OCI-LY1 (cell line): ENCODE data around the gene TSC22D1.
"Not testable (repeated sequence)": the region's sequence is repeated elsewhere in the genome, so short reads cannot be mapped to it uniquely, and the experiment has no call there.

Source experiments
- H2AFZ ChIP-seq: fragments of 200-600 bp; sonication (generic), shearing (Covaris generic); 2 replicates; pipeline ENCODE4 v1.6.0; 2014; ENCODE audit warnings: antibody characterized with exemption, mild to moderate bottlenecking, low read length
- H3F3A ChIP-seq: fragments of 200-600 bp; sonication (generic), shearing (Covaris generic); 2 replicates; pipeline ENCODE4 v1.6.0; 2014; ENCODE audit warnings: mild to moderate bottlenecking, antibody characterized with exemption, low read length, moderate library complexity; ENCODE audit not compliant: insufficient read depth
- H3K27ac ChIP-seq: fragments of 200-600 bp; sonication (generic); 2 replicates; pipeline ENCODE4 v1.5.1; 2014; ENCODE audit warnings: low read length, mixed run types, mild to moderate bottlenecking, low read depth; ENCODE audit not compliant: poor library complexity, severe bottlenecking
- H3K27me3 ChIP-seq: fragments of 200-600 bp; sonication (generic); 2 replicates; pipeline ENCODE4 v1.6.0; 2014; ENCODE audit warnings: antibody characterized with exemption, mild to moderate bottlenecking, low read length, moderate library complexity; ENCODE audit not compliant: insufficient read depth
- H3K36me3 ChIP-seq: fragments of 200-600 bp; sonication (generic); 2 replicates; pipeline ENCODE4 v1.6.1; 2014; ENCODE audit warnings: mild to moderate bottlenecking, antibody characterized with exemption, low read length, moderate library complexity, mixed read lengths; ENCODE audit not compliant: insufficient read depth
- H3K4me1 ChIP-seq: fragments of 200-600 bp; sonication (generic); 2 replicates; pipeline ENCODE4 v1.5.1; 2014; ENCODE audit warnings: mild to moderate bottlenecking, low read length, moderate library complexity; ENCODE audit not compliant: insufficient read depth, severe bottlenecking
- H3K4me2 ChIP-seq: fragments of 200-600 bp; sonication (generic), shearing (Covaris generic); 2 replicates; pipeline ENCODE4 v1.6.1; 2014; ENCODE audit warnings: low read length
- H3K4me3 ChIP-seq: fragments of 200-600 bp; sonication (generic); 2 replicates; pipeline ENCODE4 v1.5.1; 2014; ENCODE audit warnings: low read length, low read depth, mild to moderate bottlenecking, mixed read lengths; ENCODE audit not compliant: poor library complexity, severe bottlenecking
- H3K79me2 ChIP-seq: fragments of 200-600 bp; shearing (Covaris generic); 2 replicates; pipeline ENCODE4 v1.6.1; 2016; ENCODE audit warnings: mixed run types, low read length, mixed read lengths; ENCODE audit not compliant: insufficient read depth
- H3K9ac ChIP-seq: fragments of 200-600 bp; sonication (generic), shearing (Covaris generic); 2 replicates; pipeline ENCODE4 v1.6.1; 2014; ENCODE audit warnings: mild to moderate bottlenecking, low read length, mixed read lengths
- H3K9me2 ChIP-seq: fragments of 200-600 bp; sonication (generic), shearing (Covaris generic); 2 replicates; pipeline ENCODE4 v1.6.1; 2014; ENCODE audit warnings: low read depth, mild to moderate bottlenecking, low read length, mixed read lengths
- H3K9me3 ChIP-seq: fragments of 200-600 bp; shearing (Covaris generic); 2 replicates; pipeline ENCODE4 v1.6.1; 2014; ENCODE audit warnings: low read length, mixed read lengths
- H4K20me1 ChIP-seq: fragments of 200-600 bp; sonication (generic), shearing (Covaris generic); 2 replicates; pipeline ENCODE4 v1.6.0; 2016; ENCODE audit warnings: mild to moderate bottlenecking, low read length; ENCODE audit not compliant: insufficient read depth
- EZH2 ChIP-seq: fragments of 200-600 bp; sonication (generic), shearing (Covaris generic); IDR thresholded peaks from 2 replicates; pipeline ENCODE4 v1.8.0; 2017; ENCODE audit warnings: borderline replicate concordance, mixed run types, mild to moderate bottlenecking, antibody characterized with exemption, low read length, moderate library complexity, mixed read lengths
- TF ChIP-seq, protein P1 (sequence below): fragments of 200-600 bp; sonication (generic), shearing (Covaris generic); IDR thresholded peaks from 2 replicates; pipeline ENCODE4 v1.5.1; 2017; ENCODE audit warnings: mild to moderate bottlenecking, antibody characterized with exemption, low read length, moderate library complexity, mixed read lengths

Gene TSC22D1

DNA sequence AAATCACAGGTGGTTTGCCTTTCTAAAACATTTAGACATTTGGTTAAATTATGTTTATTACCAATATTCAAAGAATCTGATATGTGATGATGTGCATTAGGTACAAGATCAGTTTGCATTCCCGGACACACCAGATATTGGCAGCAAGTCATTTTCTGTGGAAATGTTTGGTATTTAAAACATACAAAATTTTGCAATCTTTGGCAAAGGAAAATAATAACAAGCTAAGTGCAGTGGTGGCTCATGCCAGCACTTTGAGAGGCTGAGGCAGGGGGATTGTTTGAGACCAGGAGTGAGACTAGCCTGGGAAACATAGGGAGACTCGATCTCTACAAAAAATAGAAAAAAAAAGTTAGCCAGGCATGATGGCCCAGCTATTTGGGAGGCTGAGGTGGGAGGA, 29.1 kb upstream of the TSC22D1 start:
- no peaks in the 10 kb centered on the region for H3K27me3 ChIP-seq
- H3K79me2 ChIP-seq, result no peaks in the 10 kb centered on the region
- no peaks in the 10 kb centered on the region for H4K20me1 ChIP-seq
- H3K9me3 ChIP-seq, result no peaks in the 10 kb centered on the region
- no peaks in the 10 kb centered on the region for H3K9me2 ChIP-seq
- H3F3A ChIP-seq, result no peaks in the 10 kb centered on the region
- TF ChIP-seq, protein P1, sequence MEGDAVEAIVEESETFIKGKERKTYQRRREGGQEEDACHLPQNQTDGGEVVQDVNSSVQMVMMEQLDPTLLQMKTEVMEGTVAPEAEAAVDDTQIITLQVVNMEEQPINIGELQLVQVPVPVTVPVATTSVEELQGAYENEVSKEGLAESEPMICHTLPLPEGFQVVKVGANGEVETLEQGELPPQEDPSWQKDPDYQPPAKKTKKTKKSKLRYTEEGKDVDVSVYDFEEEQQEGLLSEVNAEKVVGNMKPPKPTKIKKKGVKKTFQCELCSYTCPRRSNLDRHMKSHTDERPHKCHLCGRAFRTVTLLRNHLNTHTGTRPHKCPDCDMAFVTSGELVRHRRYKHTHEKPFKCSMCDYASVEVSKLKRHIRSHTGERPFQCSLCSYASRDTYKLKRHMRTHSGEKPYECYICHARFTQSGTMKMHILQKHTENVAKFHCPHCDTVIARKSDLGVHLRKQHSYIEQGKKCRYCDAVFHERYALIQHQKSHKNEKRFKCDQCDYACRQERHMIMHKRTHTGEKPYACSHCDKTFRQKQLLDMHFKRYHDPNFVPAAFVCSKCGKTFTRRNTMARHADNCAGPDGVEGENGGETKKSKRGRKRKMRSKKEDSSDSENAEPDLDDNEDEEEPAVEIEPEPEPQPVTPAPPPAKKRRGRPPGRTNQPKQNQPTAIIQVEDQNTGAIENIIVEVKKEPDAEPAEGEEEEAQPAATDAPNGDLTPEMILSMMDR, result no peak
- H3K9ac ChIP-seq, result no peak overlapping the region
- no peaks in the 10 kb centered on the region for H3K36me3 ChIP-seq
- H3K4me2 ChIP-seq, result no peak overlapping the region
- no peak overlapping the region for H2AFZ ChIP-seq
- no peak overlapping the region for H3K27ac ChIP-seq
- H3K4me1 ChIP-seq, result no peaks in the 10 kb centered on the region
- no peak overlapping the region for H3K4me3 ChIP-seq

DNA sequence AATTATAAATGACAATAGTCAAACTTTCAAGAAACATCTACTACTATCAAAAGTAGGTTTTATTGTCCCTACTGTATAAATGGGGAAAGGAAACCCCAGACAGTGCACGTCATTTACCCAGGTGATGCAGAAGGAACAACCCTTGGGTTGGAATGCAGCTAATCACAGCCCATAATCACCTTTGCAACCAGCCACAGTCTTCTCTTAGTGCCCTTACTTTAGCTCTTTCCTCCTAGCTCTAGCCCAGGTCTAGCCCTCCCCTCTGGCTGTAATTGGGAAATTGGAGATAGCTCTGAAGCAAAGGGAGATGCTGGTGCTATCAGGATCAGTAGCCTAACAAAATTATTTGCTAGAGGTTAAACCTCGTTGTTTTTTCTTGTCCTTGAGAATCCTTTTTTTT, 25.5 kb upstream of the TSC22D1 start:
- Histone ChIP-seq H2AFZ (no peak overlapping the region), H3K4me3 (no peak overlapping the region), H4K20me1 (no peaks in the 10 kb centered on the region), H3K9ac (no peak overlapping the region), H3K4me2 (no peak overlapping the region), H3F3A (no peaks in the 10 kb centered on the region), H3K4me1 (no peaks in the 10 kb centered on the region), H3K79me2 (no peaks in the 10 kb centered on the region), H3K9me3 (no peaks in the 10 kb centered on the region), H3K27me3 (no peaks in the 10 kb centered on the region), H3K27ac (no peak overlapping the region), H3K9me2 (no peaks in the 10 kb centered on the region), H3K36me3 (no peaks in the 10 kb centered on the region)
- TF ChIP-seq, protein P1, result no peak
- no peak for TF ChIP-seq EZH2

DNA sequence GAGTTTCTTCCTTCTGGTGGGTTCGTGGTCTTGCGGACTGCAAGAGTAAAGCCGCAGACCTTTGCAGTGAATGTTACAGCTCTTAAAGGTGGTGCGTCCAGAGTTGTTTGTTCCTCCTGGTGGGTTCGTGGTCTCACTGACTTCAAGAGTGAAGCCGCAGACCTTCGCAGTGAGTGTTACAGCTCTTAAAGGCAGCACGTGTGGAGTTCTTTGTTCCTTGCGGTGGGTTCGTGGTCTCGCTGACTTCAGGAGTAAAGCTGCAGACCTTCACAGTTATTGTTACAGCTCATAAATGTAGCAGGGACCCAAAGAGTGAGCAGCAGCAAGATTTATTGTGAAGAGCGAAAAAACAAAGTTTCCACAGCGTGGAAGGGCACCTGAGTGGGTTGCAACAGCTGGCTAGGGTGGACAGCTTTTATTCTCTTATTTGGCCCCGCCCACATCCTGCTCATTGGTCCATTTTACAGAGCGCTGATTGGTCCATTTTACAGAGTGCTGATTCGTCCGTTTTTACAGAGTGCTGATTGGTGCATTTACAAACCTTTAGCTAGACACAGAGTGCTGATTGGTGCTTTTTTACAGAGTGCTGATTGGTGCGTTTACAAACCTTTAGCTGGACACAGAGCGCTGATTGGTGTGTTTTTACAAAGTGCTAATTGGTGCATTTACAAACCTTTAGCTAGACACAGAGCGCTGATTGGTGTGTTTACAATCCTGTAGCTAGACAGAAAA, 17.9 kb upstream of the TSC22D1 start:
- not testable (repeated sequence) for H3K36me3 ChIP-seq, H3K79me2 ChIP-seq, H3K9me2 ChIP-seq, H3K4me3 ChIP-seq, H3K27ac ChIP-seq, H3K9ac ChIP-seq, H3K9me3 ChIP-seq, H3K4me1 ChIP-seq, H3K27me3 ChIP-seq, H4K20me1 ChIP-seq, H3F3A ChIP-seq, H3K4me2 ChIP-seq, H2AFZ ChIP-seq

DNA sequence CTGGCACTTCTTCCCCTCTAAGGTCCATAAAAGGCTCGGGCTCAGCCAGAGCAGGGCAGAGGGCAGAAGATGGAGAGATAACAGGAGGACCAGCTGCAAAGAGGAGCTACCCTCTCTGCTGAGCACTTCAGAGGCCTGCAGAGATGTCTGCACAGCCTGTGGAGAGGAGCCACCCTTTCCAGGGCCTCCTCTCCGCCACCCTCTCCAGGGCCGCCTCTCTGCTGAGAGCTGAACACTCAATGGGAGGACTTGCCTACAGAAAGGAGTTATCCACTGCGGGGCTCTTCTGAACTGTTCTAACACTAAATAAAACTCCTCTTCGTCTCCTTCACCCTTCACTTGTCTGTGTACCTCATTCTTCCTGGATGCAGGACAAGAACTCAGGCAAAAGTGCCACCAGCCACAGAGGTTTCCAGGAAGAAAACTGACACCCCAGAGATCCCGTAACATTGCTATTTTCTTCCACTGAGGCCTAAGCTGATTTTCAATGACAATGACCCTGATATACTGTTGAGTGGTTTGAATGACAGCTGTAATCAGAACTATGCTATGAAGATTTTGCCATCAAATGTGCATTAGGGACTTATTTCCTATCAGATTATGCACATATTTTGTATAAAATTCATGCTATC, 16.2 kb upstream of the TSC22D1 start:
- no peaks in the 10 kb centered on the region for H3K9me2 ChIP-seq
- no peak overlapping the region for H3K27ac ChIP-seq
- H2AFZ ChIP-seq, result no peak overlapping the region
- H3K9ac ChIP-seq, result no peak overlapping the region
- H3F3A ChIP-seq, result no peaks in the 10 kb centered on the region
- H3K9me3 ChIP-seq, result no peaks in the 10 kb centered on the region
- no peaks in the 10 kb centered on the region for H3K36me3 ChIP-seq
- H3K79me2 ChIP-seq, result no peaks in the 10 kb centered on the region
- H4K20me1 ChIP-seq, result no peaks in the 10 kb centered on the region
- H3K4me2 ChIP-seq, result no peak overlapping the region
- H3K4me1 ChIP-seq, result no peaks in the 10 kb centered on the region
- no peaks in the 10 kb centered on the region for H3K27me3 ChIP-seq
- TF ChIP-seq, protein P1, result no peak
- TF ChIP-seq EZH2, result no peak
- no peak overlapping the region for H3K4me3 ChIP-seq
